Measurements from ENCODE around the gene LIPF.

The LIPF gene, protein sequence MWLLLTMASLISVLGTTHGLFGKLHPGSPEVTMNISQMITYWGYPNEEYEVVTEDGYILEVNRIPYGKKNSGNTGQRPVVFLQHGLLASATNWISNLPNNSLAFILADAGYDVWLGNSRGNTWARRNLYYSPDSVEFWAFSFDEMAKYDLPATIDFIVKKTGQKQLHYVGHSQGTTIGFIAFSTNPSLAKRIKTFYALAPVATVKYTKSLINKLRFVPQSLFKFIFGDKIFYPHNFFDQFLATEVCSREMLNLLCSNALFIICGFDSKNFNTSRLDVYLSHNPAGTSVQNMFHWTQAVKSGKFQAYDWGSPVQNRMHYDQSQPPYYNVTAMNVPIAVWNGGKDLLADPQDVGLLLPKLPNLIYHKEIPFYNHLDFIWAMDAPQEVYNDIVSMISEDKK

DNA sequence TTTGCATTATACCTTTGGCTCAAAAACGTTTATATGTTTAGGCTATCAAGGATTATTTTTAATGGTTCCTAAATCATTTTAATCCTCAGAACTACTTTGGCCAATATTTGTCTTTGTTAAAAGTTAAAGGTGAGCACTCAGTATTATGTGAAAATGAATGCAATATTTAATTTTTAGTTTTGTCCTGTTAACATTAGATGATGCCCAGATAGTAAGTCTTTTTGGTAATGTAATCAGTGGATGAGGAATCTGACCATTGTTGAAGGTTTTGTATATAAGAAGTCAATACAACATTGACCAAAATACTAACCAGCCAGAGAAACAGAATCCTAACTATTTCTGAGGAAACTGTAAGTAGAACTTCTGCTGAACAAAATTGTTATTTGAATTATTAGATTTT lies at the start of gene LIPF:
LIPF (plus strand) TSS at position 301 of the 400 bp plus-strand sequence. CDS start 2,856 bp downstream, outside the sequence.
- no peaks in the 10 kb centered on the region for H3K9me3 ChIP-seq (ENCODE audit: insufficient read depth, low read length)
- H3K27me3 ChIP-seq (ENCODE audit: low read length): 0 out of 2 replicates have a peak, but pooled peaks cover 2% of the 10 kb centered on the region
- no peaks in the 10 kb centered on the region for H3K79me2 ChIP-seq (ENCODE audit: insufficient read depth, low read length)
- TF ChIP-seq EZH2phosphoT487 (conservative IDR thresholded peaks at IDR 0.05; ENCODE audit: low read length): no peak
- TF ChIP-seq, protein P1, sequence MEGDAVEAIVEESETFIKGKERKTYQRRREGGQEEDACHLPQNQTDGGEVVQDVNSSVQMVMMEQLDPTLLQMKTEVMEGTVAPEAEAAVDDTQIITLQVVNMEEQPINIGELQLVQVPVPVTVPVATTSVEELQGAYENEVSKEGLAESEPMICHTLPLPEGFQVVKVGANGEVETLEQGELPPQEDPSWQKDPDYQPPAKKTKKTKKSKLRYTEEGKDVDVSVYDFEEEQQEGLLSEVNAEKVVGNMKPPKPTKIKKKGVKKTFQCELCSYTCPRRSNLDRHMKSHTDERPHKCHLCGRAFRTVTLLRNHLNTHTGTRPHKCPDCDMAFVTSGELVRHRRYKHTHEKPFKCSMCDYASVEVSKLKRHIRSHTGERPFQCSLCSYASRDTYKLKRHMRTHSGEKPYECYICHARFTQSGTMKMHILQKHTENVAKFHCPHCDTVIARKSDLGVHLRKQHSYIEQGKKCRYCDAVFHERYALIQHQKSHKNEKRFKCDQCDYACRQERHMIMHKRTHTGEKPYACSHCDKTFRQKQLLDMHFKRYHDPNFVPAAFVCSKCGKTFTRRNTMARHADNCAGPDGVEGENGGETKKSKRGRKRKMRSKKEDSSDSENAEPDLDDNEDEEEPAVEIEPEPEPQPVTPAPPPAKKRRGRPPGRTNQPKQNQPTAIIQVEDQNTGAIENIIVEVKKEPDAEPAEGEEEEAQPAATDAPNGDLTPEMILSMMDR (IDR thresholded peaks at IDR 0.05; ENCODE audit: insufficient read depth, low read length, poor library complexity, severe bottlenecking): no peak
- no peaks in the 10 kb centered on the region for H3K36me3 ChIP-seq (ENCODE audit: low read length)
- H3K27ac ChIP-seq (ENCODE audit: low read depth, low read length): no peak within 1 kb of the TSS
- no peaks in the 10 kb centered on the region for H3K9me2 ChIP-seq (replicated peaks; ENCODE audit: insufficient read depth, low read length)
- H4K20me1 ChIP-seq (ENCODE audit: low read depth, low read length): no peaks in the 10 kb centered on the region
- no peak within 1 kb of the TSS for H3K4me3 ChIP-seq (ENCODE audit: insufficient read depth, low read length, poor library complexity, severe bottlenecking)
- H3K9ac ChIP-seq (ENCODE audit: low read length): no peak within 1 kb of the TSS
- H2AFZ ChIP-seq (ENCODE audit: low read depth, low read length, severe bottlenecking): no peak within 1 kb of the TSS
- H3F3A ChIP-seq (ENCODE audit: insufficient read depth): no peaks in the 10 kb centered on the region
- H3K4me2 ChIP-seq (ENCODE audit: low read depth, low read length, poor library complexity, severe bottlenecking): no peak within 1 kb of the TSS

DNA sequence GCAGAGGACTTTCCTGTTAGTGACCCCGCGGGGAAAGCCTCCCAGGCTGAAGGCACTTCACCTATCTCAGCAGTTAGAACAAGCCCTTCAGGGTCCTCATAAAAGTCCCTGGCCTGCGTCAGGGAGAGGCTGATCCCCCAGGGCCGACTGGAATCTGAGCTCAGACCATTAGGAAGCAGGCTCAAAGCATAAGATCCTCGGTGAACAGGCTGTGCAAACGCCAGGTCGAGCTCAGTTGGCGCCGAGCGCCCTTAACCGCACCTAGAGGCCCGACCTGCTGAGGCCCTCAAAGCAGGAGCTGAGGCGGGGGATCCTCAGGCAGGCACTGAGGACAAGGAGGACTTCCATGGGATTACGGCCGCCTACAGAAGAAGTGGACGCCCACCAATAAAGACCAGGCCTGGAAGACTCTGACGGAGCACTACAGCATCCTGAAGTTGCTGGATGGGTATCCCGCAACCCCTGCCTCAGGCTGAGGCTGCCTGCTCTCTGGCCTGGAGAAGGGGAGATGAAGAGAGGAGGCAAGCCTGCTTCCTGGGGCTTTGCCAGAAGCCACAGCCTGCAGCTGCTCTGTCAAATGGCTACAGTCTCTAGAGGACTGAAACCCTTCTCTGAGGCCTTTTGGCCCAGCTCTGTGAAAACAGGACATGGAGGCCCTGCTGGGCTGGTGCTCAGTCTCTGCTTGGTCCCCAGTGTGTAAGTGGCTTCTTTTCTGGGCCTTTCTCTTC lies 47.8 kb upstream of the LIPF start:
- H3F3A ChIP-seq (ENCODE audit: insufficient read depth): no peaks in the 10 kb centered on the region
- H3K9me3 ChIP-seq (ENCODE audit: insufficient read depth, low read length): no peaks in the 10 kb centered on the region
- H3K4me2 ChIP-seq (ENCODE audit: low read depth, low read length, poor library complexity, severe bottlenecking): no peak overlapping the region
- H3K4me3 ChIP-seq (ENCODE audit: insufficient read depth, low read length, poor library complexity, severe bottlenecking): no peak overlapping the region
- no peak overlapping the region for H3K9ac ChIP-seq (ENCODE audit: low read length)
- H4K20me1 ChIP-seq (ENCODE audit: low read depth, low read length): no peaks in the 10 kb centered on the region
- no peak overlapping the region for H3K27ac ChIP-seq (ENCODE audit: low read depth, low read length)
- H3K27me3 ChIP-seq (ENCODE audit: low read length): no peaks in the 10 kb centered on the region
- H2AFZ ChIP-seq (ENCODE audit: low read depth, low read length, severe bottlenecking): no peak overlapping the region
- TF ChIP-seq, protein P1 (IDR thresholded peaks at IDR 0.05; ENCODE audit: insufficient read depth, low read length, poor library complexity, severe bottlenecking): no peak
- TF ChIP-seq EZH2phosphoT487 (conservative IDR thresholded peaks at IDR 0.05; ENCODE audit: low read length): no peak
- H3K79me2 ChIP-seq (ENCODE audit: insufficient read depth, low read length): no peaks in the 10 kb centered on the region
- H3K36me3 ChIP-seq (ENCODE audit: low read length): no peaks in the 10 kb centered on the region
- H3K9me2 ChIP-seq (replicated peaks; ENCODE audit: insufficient read depth, low read length): no peaks in the 10 kb centered on the region

DNA sequence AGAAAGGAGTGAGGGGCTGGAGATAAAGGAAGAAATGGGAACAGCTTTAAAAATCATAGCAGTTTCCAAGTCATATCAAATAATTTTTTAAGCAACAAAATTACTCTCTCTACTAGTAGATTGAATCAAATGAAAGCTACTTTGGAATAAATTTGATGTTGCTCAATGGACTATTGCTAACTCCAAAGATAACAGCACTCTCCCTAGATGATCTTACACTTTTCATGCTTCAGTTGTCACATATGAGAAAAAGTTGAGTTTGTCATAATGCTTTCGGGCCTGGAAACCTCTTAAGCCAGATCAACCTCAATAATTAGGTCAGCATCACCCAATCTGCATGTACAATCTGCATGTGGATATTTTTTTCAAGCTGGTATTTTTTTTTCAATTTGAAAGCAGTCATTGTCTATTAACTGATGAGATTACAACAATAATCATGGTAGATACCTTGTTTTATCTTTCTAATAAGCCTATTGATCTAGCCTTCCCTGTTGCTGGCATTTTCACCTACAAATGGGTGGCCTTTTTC lies 46.4 kb upstream of the LIPF start:
- Histone ChIP-seq H3K4me2 (ENCODE audit: low read depth, low read length, poor library complexity, severe bottlenecking) (no peak overlapping the region), H3K4me3 (ENCODE audit: insufficient read depth, low read length, poor library complexity, severe bottlenecking) (no peak overlapping the region), H3K79me2 (ENCODE audit: insufficient read depth, low read length) (no peaks in the 10 kb centered on the region), H4K20me1 (ENCODE audit: low read depth, low read length) (no peaks in the 10 kb centered on the region), H3F3A (ENCODE audit: insufficient read depth) (no peaks in the 10 kb centered on the region), H3K9ac (ENCODE audit: low read length) (no peak overlapping the region), H3K9me3 (ENCODE audit: insufficient read depth, low read length) (no peaks in the 10 kb centered on the region), H3K9me2 (replicated peaks; ENCODE audit: insufficient read depth, low read length) (no peaks in the 10 kb centered on the region), H3K27me3 (ENCODE audit: low read length) (no peaks in the 10 kb centered on the region), H3K36me3 (ENCODE audit: low read length) (no peaks in the 10 kb centered on the region), H3K27ac (ENCODE audit: low read depth, low read length) (no peak overlapping the region), H2AFZ (ENCODE audit: low read depth, low read length, severe bottlenecking) (no peak overlapping the region)
- TF ChIP-seq, protein P1 (IDR thresholded peaks at IDR 0.05; ENCODE audit: insufficient read depth, low read length, poor library complexity, severe bottlenecking): no peak
- TF ChIP-seq EZH2phosphoT487 (conservative IDR thresholded peaks at IDR 0.05; ENCODE audit: low read length): no peak
